ENCODE results near the gene PCP4L1. TPM values are rescaled to one million over a fixed set of nuclear protein-coding genes. Genes with fewer than 3 reads are reported as not detected.

The PCP4L1 gene
- total RNA-seq, 1 experiment from 2014 or later: not detected

DNA sequence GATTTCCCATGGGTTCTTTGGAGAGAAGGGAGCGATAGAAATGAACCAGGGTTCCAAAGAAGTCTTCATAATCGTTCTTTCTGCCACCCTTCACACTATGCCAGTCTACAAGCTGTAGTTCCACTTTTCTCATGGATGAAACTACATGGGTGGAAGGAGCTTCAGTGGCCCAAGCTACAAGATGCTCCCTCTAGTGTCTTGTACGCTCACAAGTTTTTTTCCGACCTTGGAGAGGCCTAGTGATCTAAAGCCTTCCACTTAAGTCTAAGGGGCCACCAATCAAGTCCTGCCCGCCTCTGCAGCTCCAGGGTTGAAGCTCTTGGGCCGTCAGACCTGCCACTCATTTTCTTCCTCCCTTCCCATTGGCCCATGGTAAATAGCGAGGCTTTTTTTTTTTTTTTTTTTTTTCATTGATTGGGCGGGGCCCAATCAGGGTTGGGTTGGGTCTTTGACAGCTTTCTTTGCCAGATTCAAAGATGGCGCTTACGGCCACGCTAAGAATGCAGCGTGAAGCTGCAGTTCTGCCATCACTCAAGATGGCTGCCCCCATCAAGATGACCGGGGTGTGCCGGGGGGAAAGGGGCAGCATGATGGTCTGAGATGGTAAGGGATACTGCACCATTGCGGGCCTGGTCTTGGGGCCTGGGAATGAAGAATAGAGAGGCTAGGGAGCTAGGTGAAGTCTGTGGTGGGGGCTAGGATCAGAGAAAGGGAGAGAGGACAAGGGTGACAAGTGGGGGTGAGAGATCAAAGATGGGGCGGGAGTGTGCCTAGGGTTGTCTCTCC, 32.8 kb upstream of the PCP4L1 start, which contains the start of gene TOMM40L:
TSS of gene TOMM40L (plus strand) at position 527 of the 786 bp plus-strand sequence. CDS start 430 bp downstream, outside the sequence.
- POLR2A ChIA-PET: interaction anchor here (0.6 to 1.5 kb wide), 11 partner anchors 9 to 164 kb away, joined by 3 to 9 read pairs (median 4); partner anchors contain the start of genes NDUFS2 and PPOX
- H3K27ac ChIP-seq (ENCODE audit: low read depth, low read length): peak within 1 kb of the TSS; percentile 69
- CTCF ChIA-PET: interaction anchor here (0.7 to 3.1 kb wide), 30 partner anchors 9 to 544 kb away, joined by 3 to 46 read pairs (median 5); partner anchors contain the start of genes CFAP126, DEDD, NDUFS2 and NR1I3
- peak; percentile 91 for TF ChIP-seq EGR1 (IDR thresholded peaks at IDR 0.05; ENCODE audit: low read depth)
- peak; percentile 100 for TF ChIP-seq YY1 (IDR thresholded peaks at IDR 0.05; ENCODE audit: extremely low read depth, insufficient replicate concordance, low read depth, low read length)
- TF ChIP-seq RAD21 (IDR thresholded peaks at IDR 0.05; ENCODE audit: low read depth): peak; percentile 54
- TF ChIP-seq CBX3 (IDR thresholded peaks at IDR 0.05; ENCODE audit: low read depth): no peak; the same call in 1 of the 2 replicates
- no peak for TF ChIP-seq FOSL1 (IDR thresholded peaks at IDR 0.05; ENCODE audit: low read depth)
- peak; percentile 30 for TF ChIP-seq TCF7L2 (IDR thresholded peaks at IDR 0.05; ENCODE audit: borderline replicate concordance, extremely low read depth, insufficient read depth, insufficient read length)
- TF ChIP-seq, protein P1, sequence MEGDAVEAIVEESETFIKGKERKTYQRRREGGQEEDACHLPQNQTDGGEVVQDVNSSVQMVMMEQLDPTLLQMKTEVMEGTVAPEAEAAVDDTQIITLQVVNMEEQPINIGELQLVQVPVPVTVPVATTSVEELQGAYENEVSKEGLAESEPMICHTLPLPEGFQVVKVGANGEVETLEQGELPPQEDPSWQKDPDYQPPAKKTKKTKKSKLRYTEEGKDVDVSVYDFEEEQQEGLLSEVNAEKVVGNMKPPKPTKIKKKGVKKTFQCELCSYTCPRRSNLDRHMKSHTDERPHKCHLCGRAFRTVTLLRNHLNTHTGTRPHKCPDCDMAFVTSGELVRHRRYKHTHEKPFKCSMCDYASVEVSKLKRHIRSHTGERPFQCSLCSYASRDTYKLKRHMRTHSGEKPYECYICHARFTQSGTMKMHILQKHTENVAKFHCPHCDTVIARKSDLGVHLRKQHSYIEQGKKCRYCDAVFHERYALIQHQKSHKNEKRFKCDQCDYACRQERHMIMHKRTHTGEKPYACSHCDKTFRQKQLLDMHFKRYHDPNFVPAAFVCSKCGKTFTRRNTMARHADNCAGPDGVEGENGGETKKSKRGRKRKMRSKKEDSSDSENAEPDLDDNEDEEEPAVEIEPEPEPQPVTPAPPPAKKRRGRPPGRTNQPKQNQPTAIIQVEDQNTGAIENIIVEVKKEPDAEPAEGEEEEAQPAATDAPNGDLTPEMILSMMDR (IDR thresholded peaks at IDR 0.05 in 2 of 3, conservative IDR thresholded peaks at IDR 0.05 in 1 of 3; ENCODE audit: borderline replicate concordance in 1 of 3, insufficient read depth in 1 of 3, low read depth in 2 of 3, low read length in 2 of 3): peak; percentile 51 to 58 (median 58); a peak in 5 of 6 replicates
- peak; percentile 99 for TF ChIP-seq SP1 (IDR thresholded peaks at IDR 0.05; ENCODE audit: low read depth)
- peak within 1 kb of the TSS; percentile 72 for H3K9ac ChIP-seq (ENCODE audit: low read length)
- BruUV-seq (replicated peaks): no TSS peak
- intact Hi-C loops (cut with micrococcal nuclease): no loop called here
- H3K36me3 ChIP-seq (ENCODE audit: control insufficient read depth in 1 of 2, insufficient read depth in 2 of 2, low read length in 2 of 2): peaks cover 4 to 17% of the 10 kb centered on the region in 2 experiments
- H3K9me3 ChIP-seq (ENCODE audit: control insufficient read depth in 1 of 2, insufficient read depth in 1 of 2, low read depth in 1 of 2, low read length in 2 of 2): no peaks in the 10 kb centered on the region
- no peaks in the 10 kb centered on the region for H3K79me2 ChIP-seq (ENCODE audit: insufficient read depth, low read length)
- peak within 1 kb of the TSS; percentile 48 for H2AFZ ChIP-seq (ENCODE audit: low read depth, low read length, poor library complexity, severe bottlenecking)
- peak within 1 kb of the TSS; percentile 66 to 72 for H3K4me3 ChIP-seq (replicated peaks in 1 of 2; ENCODE audit: low read depth in 1 of 2, low read length in 2 of 2)
- H3K4me2 ChIP-seq (ENCODE audit: low read length): peak within 1 kb of the TSS; percentile 93
- RAD21 ChIA-PET (ENCODE audit: low non-redundant PET in 1 of 2, low total read pairs in 2 of 2, uncharacterized antibody in 2 of 2, unreplicated experiment in 2 of 2): interaction anchor here (0.7 to 1.2 kb wide), 5 partner anchors 9 to 207 kb away, joined by 3 to 7 read pairs (median 3); no protein-coding TSS in a partner anchor
- no peaks in the 10 kb centered on the region for H3K9me2 ChIP-seq (ENCODE audit: insufficient read depth)
- peaks cover 14 to 24% of the 10 kb centered on the region in 2 experiments; a peak in 3 of 4 replicates for H3K4me1 ChIP-seq (ENCODE audit: control insufficient read depth in 1 of 2, insufficient read depth in 2 of 2, low read length in 2 of 2)
- DNase-seq (ENCODE audit: low read depth, low spot score) (peak; percentile 99), ATAC-seq (peak; percentile 93)
- H4K20me1 ChIP-seq (ENCODE audit: insufficient read depth): no peaks in the 10 kb centered on the region
- no peaks in the 10 kb centered on the region for H3K27me3 ChIP-seq (ENCODE audit: insufficient read depth, low read length)

Measured in HCT116 (cell line).